Uterus (tissue), 2 donors: Measurements from ENCODE around the gene PTPRN2.

ENCODE experiments used
- CTCF ChIP-seq, 4 experiments: fragments of 200-600 bp in 2 of 4; fragments of 450-650 bp in 2 of 4; sonication (generic) in 2 of 4; IDR thresholded peaks; one replicate each; pipeline ENCODE4 v1.5.1; 2016 to 2019; ENCODE audit warnings: antibody characterized with exemption in 4 of 4, mild to moderate bottlenecking in 2 of 4, moderate library complexity in 1 of 4
- POLR2A ChIP-seq, 2 donors: fragments of 450-650 bp; IDR thresholded peaks; one replicate each; pipeline ENCODE4 v1.6.1; 2016; ENCODE audit warnings: antibody characterized with exemption in 2 of 2, mild to moderate bottlenecking in 1 of 2, moderate library complexity in 1 of 2

- no peak for TF ChIP-seq CTCF (IDR thresholded peaks at IDR 0.05)
- TF ChIP-seq POLR2A (IDR thresholded peaks at IDR 0.05) = no peak
Observed at GRCh38 chr7:158165711-158166110, 421.9 kb downstream of the PTPRN2 start.
